ENCODE data around the gene HPCAL1.

Gene HPCAL1

GRCh38 chr2:10422732-10423399, 120.2 kb downstream of the HPCAL1 start:
- DNase-seq: no peak
- Histone ChIP-seq H3K27ac (ENCODE audit: low read depth, low read length) (no peak overlapping the region), H3K14ac (ENCODE audit: low read length) (no peak overlapping the region), H3K4me1 (ENCODE audit: control insufficient read depth in 1 of 2, insufficient read depth in 2 of 2, low read length in 2 of 2) (no peaks in the 10 kb centered on the region), H4K8ac (ENCODE audit: low read depth, low read length) (no peak overlapping the region), H3K79me1 (ENCODE audit: low read length) (no peaks in the 10 kb centered on the region), H2BK120ac (ENCODE audit: insufficient read depth, low read length, poor library complexity) (no peak overlapping the region), H3K4ac (ENCODE audit: low read depth, low read length) (no peak overlapping the region), H3K23ac (ENCODE audit: low read length) (no peak overlapping the region), H3K27me3 (ENCODE audit: insufficient read depth, low read length) (no peaks in the 10 kb centered on the region), H3K36me3 (ENCODE audit: control insufficient read depth in 1 of 2, insufficient read depth in 2 of 2, low read length in 2 of 2) (peaks cover 11% of the 10 kb centered on the region in 2 experiments), H3K9ac (ENCODE audit: low read length) (no peak overlapping the region), H2AK5ac (ENCODE audit: low read length) (no peak overlapping the region), H3K4me3 (ENCODE audit: low read depth, low read length) (no peak overlapping the region), H3K9me3 (ENCODE audit: insufficient read depth, low read depth, low read length) (no peaks in the 10 kb centered on the region), H3K4me2 (ENCODE audit: low read length) (no peak overlapping the region), H2BK12ac (ENCODE audit: low read length) (no peak overlapping the region), H2AFZ (ENCODE audit: insufficient read depth, low read length, poor library complexity) (no peak overlapping the region), H3K79me2 (ENCODE audit: control insufficient read depth, insufficient read depth, low read length, poor library complexity) (no peaks in the 10 kb centered on the region), H2BK5ac (ENCODE audit: low read depth, low read length, poor library complexity) (no peak overlapping the region), H3K18ac (ENCODE audit: low read length) (no peak overlapping the region), H4K12ac (ENCODE audit: low read depth, low read length) (no peak overlapping the region), H4K91ac (ENCODE audit: low read depth, low read length) (no peak overlapping the region)
- no CpG with 5 or more reads among the region's 24 CpGs for WGBS (ENCODE audit: extremely low coverage, insufficient coverage, insufficient read length)

GRCh38 chr2:10423400-10423774, 120.7 kb downstream of the HPCAL1 start:
- no peaks in the 10 kb centered on the region for H3K79me2 ChIP-seq (ENCODE audit: control insufficient read depth, insufficient read depth, low read length, poor library complexity)
- H2AFZ ChIP-seq (ENCODE audit: insufficient read depth, low read length, poor library complexity): no peak overlapping the region
- H2BK5ac ChIP-seq (ENCODE audit: low read depth, low read length, poor library complexity): no peak overlapping the region
- no peak for DNase-seq
- no peak overlapping the region for H2BK12ac ChIP-seq (ENCODE audit: low read length)
- no peak overlapping the region for H3K4me2 ChIP-seq (ENCODE audit: low read length)
- no peaks in the 10 kb centered on the region for H3K27me3 ChIP-seq (ENCODE audit: insufficient read depth, low read length)
- H4K12ac ChIP-seq (ENCODE audit: low read depth, low read length): no peak overlapping the region
- no peak overlapping the region for H4K8ac ChIP-seq (ENCODE audit: low read depth, low read length)
- WGBS (ENCODE audit: extremely low coverage, insufficient coverage, insufficient read length): no CpG with 5 or more reads among the region's 6 CpGs
- H3K4ac ChIP-seq (ENCODE audit: low read depth, low read length): no peak overlapping the region
- no peak overlapping the region for H3K23ac ChIP-seq (ENCODE audit: low read length)
- no peak overlapping the region for H3K9ac ChIP-seq (ENCODE audit: low read length)
- no peak overlapping the region for H2AK5ac ChIP-seq (ENCODE audit: low read length)
- no peak overlapping the region for H3K4me3 ChIP-seq (ENCODE audit: low read depth, low read length)
- H3K18ac ChIP-seq (ENCODE audit: low read length): no peak overlapping the region
- no peak overlapping the region for H2BK120ac ChIP-seq (ENCODE audit: insufficient read depth, low read length, poor library complexity)
- H4K91ac ChIP-seq (ENCODE audit: low read depth, low read length): no peak overlapping the region
- no peak overlapping the region for H3K27ac ChIP-seq (ENCODE audit: low read depth, low read length)
- H3K4me1 ChIP-seq (ENCODE audit: control insufficient read depth in 1 of 2, insufficient read depth in 2 of 2, low read length in 2 of 2): no peaks in the 10 kb centered on the region
- no peaks in the 10 kb centered on the region for H3K9me3 ChIP-seq (ENCODE audit: insufficient read depth, low read depth, low read length)
- H3K36me3 ChIP-seq (ENCODE audit: control insufficient read depth in 1 of 2, insufficient read depth in 2 of 2, low read length in 2 of 2): peaks cover 11% of the 10 kb centered on the region in 2 experiments
- H3K14ac ChIP-seq (ENCODE audit: low read length): no peak overlapping the region
- H3K79me1 ChIP-seq (ENCODE audit: low read length): no peaks in the 10 kb centered on the region

GRCh38 chr2:10424051-10424450, 121.3 kb downstream of the HPCAL1 start:
- no peak overlapping the region for H2BK120ac ChIP-seq (ENCODE audit: insufficient read depth, low read length, poor library complexity)
- no peaks in the 10 kb centered on the region for H3K27me3 ChIP-seq (ENCODE audit: insufficient read depth, low read length)
- H3K14ac ChIP-seq (ENCODE audit: low read length): no peak overlapping the region
- H3K79me1 ChIP-seq (ENCODE audit: low read length): no peaks in the 10 kb centered on the region
- no CpG with 5 or more reads among the region's 11 CpGs for WGBS (ENCODE audit: extremely low coverage, insufficient coverage, insufficient read length)
- no peak overlapping the region for H4K12ac ChIP-seq (ENCODE audit: low read depth, low read length)
- no peak overlapping the region for H3K23ac ChIP-seq (ENCODE audit: low read length)
- no peak overlapping the region for H3K4ac ChIP-seq (ENCODE audit: low read depth, low read length)
- H2AFZ ChIP-seq (ENCODE audit: insufficient read depth, low read length, poor library complexity): no peak overlapping the region
- H2BK12ac ChIP-seq (ENCODE audit: low read length): no peak overlapping the region
- no peak overlapping the region for H3K9ac ChIP-seq (ENCODE audit: low read length)
- H4K91ac ChIP-seq (ENCODE audit: low read depth, low read length): no peak overlapping the region
- H3K18ac ChIP-seq (ENCODE audit: low read length): no peak overlapping the region
- no peak overlapping the region for H2BK5ac ChIP-seq (ENCODE audit: low read depth, low read length, poor library complexity)
- no peak for DNase-seq
- peaks cover 11% of the 10 kb centered on the region in 2 experiments for H3K36me3 ChIP-seq (ENCODE audit: control insufficient read depth in 1 of 2, insufficient read depth in 2 of 2, low read length in 2 of 2)
- no peak overlapping the region for H3K4me3 ChIP-seq (ENCODE audit: low read depth, low read length)
- H3K27ac ChIP-seq (ENCODE audit: low read depth, low read length): no peak overlapping the region
- H3K9me3 ChIP-seq (ENCODE audit: insufficient read depth, low read depth, low read length): no peaks in the 10 kb centered on the region
- no peak overlapping the region for H4K8ac ChIP-seq (ENCODE audit: low read depth, low read length)
- no peak overlapping the region for H2AK5ac ChIP-seq (ENCODE audit: low read length)
- H3K4me1 ChIP-seq (ENCODE audit: control insufficient read depth in 1 of 2, insufficient read depth in 2 of 2, low read length in 2 of 2): no peaks in the 10 kb centered on the region
- no peaks in the 10 kb centered on the region for H3K79me2 ChIP-seq (ENCODE audit: control insufficient read depth, insufficient read depth, low read length, poor library complexity)
- no peak overlapping the region for H3K4me2 ChIP-seq (ENCODE audit: low read length)

- H2AFZ ChIP-seq (ENCODE audit: insufficient read depth, low read length, poor library complexity): no peak overlapping the region
- H3K14ac ChIP-seq (ENCODE audit: low read length): no peak overlapping the region
- H3K9ac ChIP-seq (ENCODE audit: low read length): no peak overlapping the region
- H3K36me3 ChIP-seq (ENCODE audit: control insufficient read depth in 1 of 2, insufficient read depth in 2 of 2, low read length in 2 of 2): peaks cover 8 to 9% of the 10 kb centered on the region in 2 experiments
- no peaks in the 10 kb centered on the region for H3K79me1 ChIP-seq (ENCODE audit: low read length)
- H3K4me3 ChIP-seq (ENCODE audit: low read depth, low read length): no peak overlapping the region
- no peak overlapping the region for H3K27ac ChIP-seq (ENCODE audit: low read depth, low read length)
- no peak overlapping the region for H3K4me2 ChIP-seq (ENCODE audit: low read length)
- H4K91ac ChIP-seq (ENCODE audit: low read depth, low read length): no peak overlapping the region
- H3K18ac ChIP-seq (ENCODE audit: low read length): no peak overlapping the region
- H2AK5ac ChIP-seq (ENCODE audit: low read length): no peak overlapping the region
- no peak overlapping the region for H3K23ac ChIP-seq (ENCODE audit: low read length)
- H4K12ac ChIP-seq (ENCODE audit: low read depth, low read length): no peak overlapping the region
- H3K4ac ChIP-seq (ENCODE audit: low read depth, low read length): no peak overlapping the region
- no peak overlapping the region for H2BK120ac ChIP-seq (ENCODE audit: insufficient read depth, low read length, poor library complexity)
- H3K79me2 ChIP-seq (ENCODE audit: control insufficient read depth, insufficient read depth, low read length, poor library complexity): no peaks in the 10 kb centered on the region
- H3K9me3 ChIP-seq (ENCODE audit: insufficient read depth, low read depth, low read length): no peaks in the 10 kb centered on the region
- H2BK5ac ChIP-seq (ENCODE audit: low read depth, low read length, poor library complexity): no peak overlapping the region
- H3K27me3 ChIP-seq (ENCODE audit: insufficient read depth, low read length): no peaks in the 10 kb centered on the region
- DNase-seq: no peak
- no CpG with 5 or more reads among the region's 8 CpGs for WGBS (ENCODE audit: extremely low coverage, insufficient coverage, insufficient read length)
- no peaks in the 10 kb centered on the region for H3K4me1 ChIP-seq (ENCODE audit: control insufficient read depth in 1 of 2, insufficient read depth in 2 of 2, low read length in 2 of 2)
- H2BK12ac ChIP-seq (ENCODE audit: low read length): no peak overlapping the region
- H4K8ac ChIP-seq (ENCODE audit: low read depth, low read length): no peak overlapping the region
Observed at GRCh38 chr2:10424916-10425505, 122.3 kb downstream of the HPCAL1 start.
